B cell (primary cell): ENCODE data around the gene SPIB.

ENCODE experiments used
- CTCF ChIP-seq: fragments of 200-600 bp; IDR thresholded peaks from one replicate; pipeline ENCODE4 v1.8.0; 2022; ENCODE audit warnings: antibody characterized with exemption, mild to moderate bottlenecking
- EZH2 ChIP-seq: IDR thresholded peaks from 2 replicates; pipeline ENCODE4 v1.6.1; 2012; ENCODE audit warnings: borderline replicate concordance, low read depth, mild to moderate bottlenecking, moderate library complexity, low read length; ENCODE audit not compliant: insufficient read depth, poor library complexity, severe bottlenecking

- TF ChIP-seq CTCF (no peak), EZH2 (no peak)
Measured at GRCh38 chr19:50425581-50425980, 6.8 kb downstream of the SPIB start.
